IMR-90 (cell line): ENCODE data around the gene HSD17B14. TPM values are rescaled to one million over a fixed set of nuclear protein-coding genes. Genes with fewer than 3 reads are reported as not detected.

Experiments used
- ATAC-seq: fragments of 200-7000 bp; cut with Tn5 transposase; 2 replicates; pipeline ENCODE4 v1.9.1; 2020; ENCODE audit warnings: low read depth, mild to moderate bottlenecking, moderate library complexity
- BruUV-seq: library from RNA; stranded (reverse); fragments of 400-500 nt; replicated peaks from 2 replicates; lab custom pipeline; 2021; lab: Mats Ljungman, UMichigan
- CTCF ChIA-PET: fragments of 300-600 bp; formaldehyde crosslinking; extraction: SDS; loops from one replicate; lab custom pipeline; 2021; ENCODE audit warnings: antibody characterized with exemption; lab: Yijun Ruan, JAX
- POLR2A ChIA-PET: fragments of 300-600 bp; sonication (Branson Sonifier 250); formaldehyde crosslinking; loops from one replicate; lab custom pipeline; 2022; ENCODE audit warnings: antibody characterized with exemption; ENCODE audit not compliant: unreplicated experiment; lab: Charles Lee
- DNase-seq: peaks from one replicate; pipeline ENCODE4 v3.0.0; 2013
- H2AFZ ChIP-seq: replicated peaks from 2 replicates; pipeline ENCODE3; 2013; ENCODE audit warnings: low read length, mild to moderate bottlenecking; ENCODE audit not compliant: poor library complexity
- H2AK5ac ChIP-seq: 2 replicates; pipeline ENCODE4 v1.6.1; 2013; ENCODE audit warnings: low read depth, low read length, inconsistent platforms
- H2AK9ac ChIP-seq: replicated peaks from 2 replicates; pipeline ENCODE3; 2013; ENCODE audit warnings: mild to moderate bottlenecking, low read depth, low read length, moderate library complexity; ENCODE audit not compliant: poor library complexity
- H2BK120ac ChIP-seq: 2 replicates; pipeline ENCODE4 v1.6.1; 2013; ENCODE audit warnings: low read depth, low read length, inconsistent platforms
- H2BK15ac ChIP-seq: 3 replicates; pipeline ENCODE4 v1.6.1; 2013; ENCODE audit warnings: low read depth, low read length, inconsistent platforms
- H2BK20ac ChIP-seq: 2 replicates; pipeline ENCODE4 v1.6.1; 2013; ENCODE audit warnings: low read depth, mild to moderate bottlenecking, inconsistent platforms, low read length, moderate library complexity
- H2BK5ac ChIP-seq: 2 replicates; pipeline ENCODE4 v1.6.1; 2013; ENCODE audit warnings: mild to moderate bottlenecking, low read depth, low read length, inconsistent platforms; ENCODE audit not compliant: poor library complexity, severe bottlenecking
- H3K14ac ChIP-seq: replicated peaks from 2 replicates; pipeline ENCODE4 v1.6.1; 2013; ENCODE audit warnings: low read depth, low read length, inconsistent platforms
- H3K18ac ChIP-seq: 2 replicates; pipeline ENCODE4 v1.6.1; 2013; ENCODE audit warnings: low read depth, low read length, control low read depth
- H3K23ac ChIP-seq: 2 replicates; pipeline ENCODE4 v1.6.1; 2013; ENCODE audit warnings: low read depth, low read length, inconsistent platforms
- H3K27ac ChIP-seq: 2 replicates; pipeline ENCODE4 v1.5.1; 2013; ENCODE audit warnings: mild to moderate bottlenecking, control low read depth, low read length; ENCODE audit not compliant: insufficient read depth
- H3K27me3 ChIP-seq: 2 replicates; pipeline ENCODE4 v1.6.1; 2013; ENCODE audit warnings: low read length; ENCODE audit not compliant: control insufficient read depth, insufficient read depth
- H3K36me3 ChIP-seq: 2 replicates; pipeline ENCODE4 v1.6.1; 2013; ENCODE audit warnings: low read length, mixed read lengths; ENCODE audit not compliant: control insufficient read depth, insufficient read depth
- H3K4ac ChIP-seq: 2 replicates; pipeline ENCODE4 v1.6.1; 2013; ENCODE audit warnings: low read depth, low read length, inconsistent platforms
- H3K4me1 ChIP-seq: 2 replicates; pipeline ENCODE4 v1.6.1; 2013; ENCODE audit warnings: low read length, mixed read lengths; ENCODE audit not compliant: control insufficient read depth, insufficient read depth
- H3K4me2 ChIP-seq: 2 replicates; pipeline ENCODE4 v1.6.1; 2013; ENCODE audit warnings: low read depth, mild to moderate bottlenecking, control low read depth, low read length, moderate library complexity
- H3K4me3 ChIP-seq: 2 replicates; pipeline ENCODE4 v1.5.1; 2013; ENCODE audit warnings: low read depth, mild to moderate bottlenecking, control low read depth, low read length, moderate library complexity; ENCODE audit not compliant: insufficient read depth
- H3K56ac ChIP-seq: 2 replicates; pipeline ENCODE4 v1.6.1; 2013; ENCODE audit warnings: low read length, inconsistent platforms; ENCODE audit not compliant: insufficient read depth; ENCODE audit errors: extremely low read depth
- H3K79me1 ChIP-seq, 2 experiments: 2 replicates each; pipeline ENCODE4 v1.6.1; 2013; ENCODE audit warnings: low read length in 2 of 2, inconsistent platforms in 1 of 2, low read depth in 1 of 2
- H3K9ac ChIP-seq: 2 replicates; pipeline ENCODE4 v1.6.1; 2013; ENCODE audit warnings: low read depth, low read length, control low read depth
- H3K9me1 ChIP-seq: 2 replicates; pipeline ENCODE4 v1.6.1; 2013; ENCODE audit warnings: low read length, inconsistent platforms; ENCODE audit not compliant: insufficient read depth
- H3K9me3 ChIP-seq: 2 replicates; pipeline ENCODE4 v1.6.1; 2013; ENCODE audit warnings: low read length; ENCODE audit not compliant: control insufficient read depth, insufficient read depth
- H4K20me1 ChIP-seq: 2 replicates; pipeline ENCODE4 v1.6.1; 2013; ENCODE audit warnings: low read length, inconsistent platforms; ENCODE audit not compliant: insufficient read depth
- H4K5ac ChIP-seq: 2 replicates; pipeline ENCODE4 v1.6.1; 2013; ENCODE audit warnings: mild to moderate bottlenecking, low read depth, low read length, control low read depth
- H4K8ac ChIP-seq, 2 experiments: 2 replicates each; pipeline ENCODE4 v1.6.1; 2013; ENCODE audit warnings: low read depth in 2 of 2, low read length in 2 of 2, control low read depth in 1 of 2, inconsistent platforms in 1 of 2
- H4K91ac ChIP-seq: 2 replicates; pipeline ENCODE4 v1.6.1; 2013; ENCODE audit warnings: low read depth, low read length, inconsistent platforms; ENCODE audit not compliant: insufficient read depth
- CEBPB ChIP-seq: IDR thresholded peaks from 2 replicates; pipeline ENCODE4 v1.6.1; 2012; ENCODE audit warnings: low read depth, low read length, improper control_type of control experiment
- MAFK ChIP-seq: IDR thresholded peaks from 2 replicates; pipeline ENCODE4 v1.6.1; 2012; ENCODE audit warnings: low read depth, low read length, improper control_type of control experiment
- POLR2A ChIP-seq: IDR thresholded peaks from 2 replicates; pipeline ENCODE4 v1.6.1; 2012; ENCODE audit warnings: mild to moderate bottlenecking, low read depth, low read length
- RAD21 ChIP-seq: IDR thresholded peaks from 2 replicates; pipeline ENCODE4 v1.6.1; 2012; ENCODE audit warnings: low read length, improper control_type of control experiment
- RCOR1 ChIP-seq: IDR thresholded peaks from 2 replicates; pipeline ENCODE4 v1.6.1; 2012; ENCODE audit warnings: mild to moderate bottlenecking, low read length, improper control_type of control experiment; ENCODE audit not compliant: insufficient replicate concordance
- WGBS, 2 experiments: methylation state at CpG; one replicate each; pipeline versions ENCODE4 v1.1.5 to v1.1.7; 2013; ENCODE audit warnings: missing lambda C conversion rate in 2 of 2; ENCODE audit not compliant: insufficient read length in 1 of 2; ENCODE audit errors: extremely low coverage in 2 of 2; 5-methylcytosine and 5-hydroxymethylcytosine counted together
- dilution Hi-C: fragments of 300-500 bp; cut with HindIII; formaldehyde crosslinking; loops from one replicate; pipeline ENCODE4 v1.14.3; 2018; ENCODE audit warnings: low sequenced_read_pairs; ENCODE audit not compliant: unreplicated experiment
- in situ Hi-C: fragments of 300-500 bp; cut with MboI; formaldehyde crosslinking; loops from 3 replicates; pipeline ENCODE4 v1.14.3; 2019; ENCODE audit warnings: low sequenced_read_pairs, inconsistent platforms, mixed read lengths
- intact Hi-C: fragments of 100-400 bp; cut with micrococcal nuclease; formaldehyde crosslinking; loops from 2 replicates; pipeline ENCODE4 v1.10.0; 2022
- polyA plus RNA-seq, 3 experiments: library from polyadenylated mRNA; depleted of rRNA; stranded (reverse); fragments of >200 nt; gene quantifications; 2 replicates each; pipeline ENCODE4 v1.2.3, GENCODE V29; 2012; ENCODE audit warnings: low replicate concordance in 1 of 3
- total RNA-seq: library from RNA; depleted of rRNA; stranded (reverse); fragments of >200 nt; gene quantifications from 2 replicates; pipeline ENCODE4 v1.2.3, GENCODE V29; 2012

HSD17B14 gene
- total and polyA plus RNA-seq, 2 of the 4 experiments (the other 2 are of a cell fraction): 0.54 to 4.5 TPM

GRCh38 chr19:48813123-48813913 lies 23.0 kb downstream of the HSD17B14 start:
- H4K20me1 ChIP-seq: peaks cover 6% of the 10 kb centered on the region; the same call in 1 of the 2 replicates
- H2BK5ac ChIP-seq: no peak overlapping the region
- H2AFZ ChIP-seq: no peak overlapping the region
- H2BK20ac ChIP-seq: no peak overlapping the region
- H2AK5ac ChIP-seq: no peak overlapping the region; the same call in 1 of the 2 replicates
- dilution Hi-C loops (no loop called here), intact Hi-C loops (no loop called here), in situ Hi-C loops (no loop called here)
- TF ChIP-seq RAD21 (no peak), POLR2A (no peak), RCOR1 (no peak), MAFK (no peak), CEBPB (no peak)
- H3K18ac ChIP-seq: no peak overlapping the region
- no peaks in the 10 kb centered on the region for H3K9me3 ChIP-seq
- H4K5ac ChIP-seq: no peak overlapping the region
- CTCF ChIA-PET: no interaction called here
- H3K4ac ChIP-seq: no peak overlapping the region
- WGBS, 2 experiments: no CpG with 5 or more reads among the region's 21 CpGs
- H3K4me3 ChIP-seq: no peak overlapping the region
- no peaks in the 10 kb centered on the region for H3K27me3 ChIP-seq
- peaks cover 5% of the 10 kb centered on the region; the same call in 1 of the 2 replicates for H3K4me1 ChIP-seq
- no peak for DNase-seq
- no peak overlapping the region for H4K8ac ChIP-seq
- H3K23ac ChIP-seq: no peak overlapping the region
- H3K56ac ChIP-seq: no peak overlapping the region
- peaks cover 0 to 13% of the 10 kb centered on the region in 2 experiments; a peak in 1 of 4 replicates for H3K79me1 ChIP-seq
- no peak for ATAC-seq
- no peak overlapping the region for H4K91ac ChIP-seq
- H3K14ac ChIP-seq: no peak overlapping the region
- H3K9ac ChIP-seq: no peak overlapping the region
- no peaks in the 10 kb centered on the region for H3K36me3 ChIP-seq
- BruUV-seq: no TSS peak
- POLR2A ChIA-PET: no interaction called here
- no peak overlapping the region for H3K4me2 ChIP-seq
- H2AK9ac ChIP-seq: no peak overlapping the region
- H2BK120ac ChIP-seq: no peak overlapping the region
- H2BK15ac ChIP-seq: no peak overlapping the region
- no peak overlapping the region for H3K27ac ChIP-seq
- H3K9me1 ChIP-seq: no peaks in the 10 kb centered on the region; the same call in 1 of the 2 replicates
